ENCODE data around the gene LRRC61.

LRRC61 gene

GRCh38 chr7:150330211-150330885 lies 7.2 kb downstream of the LRRC61 start:
- no peak for DNase-seq (ENCODE audit: low read depth in 2 of 2)

DNA sequence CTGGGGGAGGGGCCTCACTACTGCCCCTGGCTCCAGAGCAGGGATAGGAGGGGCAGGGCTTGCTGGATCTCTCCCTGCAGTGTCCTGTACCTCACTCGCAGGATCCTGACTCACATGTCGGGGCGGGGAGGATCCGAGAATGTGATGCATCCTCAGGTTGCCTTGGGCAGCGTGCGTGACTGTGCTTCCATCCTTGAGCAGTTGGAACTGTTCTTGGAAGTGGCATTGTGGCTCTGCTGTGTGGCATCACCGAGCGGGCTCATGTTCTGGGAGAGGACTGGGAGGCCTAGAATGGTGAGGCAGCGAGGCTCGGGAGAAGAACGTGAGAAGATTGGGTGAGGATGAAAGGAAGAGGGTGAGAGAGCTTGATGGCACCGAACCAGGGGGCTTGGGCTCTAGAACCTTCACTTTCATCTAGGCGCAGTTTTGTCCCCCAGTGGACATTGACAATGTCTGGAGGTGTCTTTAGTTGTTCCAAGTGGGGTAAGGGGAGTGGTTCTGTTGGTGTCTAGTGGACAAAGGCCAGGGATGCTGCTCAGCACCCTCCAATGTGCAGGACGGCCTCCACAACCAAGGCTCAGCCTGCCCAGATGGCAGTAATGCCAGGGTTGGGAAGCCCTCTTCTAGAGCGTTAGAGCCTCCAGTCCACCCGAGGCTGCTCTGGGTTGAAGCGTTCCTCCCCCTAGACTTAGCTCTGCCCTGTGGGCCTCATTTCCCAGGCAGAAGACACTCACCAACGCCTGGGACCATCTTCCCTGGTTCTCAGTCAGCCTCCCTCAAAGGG lies 9.9 kb downstream of the LRRC61 start:
- DNase-seq (ENCODE audit: low read depth in 2 of 2) = no peak

GRCh38 chr7:150333659-150334058 lies 10.5 kb downstream of the LRRC61 start:
- DNase-seq (ENCODE audit: low read depth in 2 of 2) = no peak

DNA sequence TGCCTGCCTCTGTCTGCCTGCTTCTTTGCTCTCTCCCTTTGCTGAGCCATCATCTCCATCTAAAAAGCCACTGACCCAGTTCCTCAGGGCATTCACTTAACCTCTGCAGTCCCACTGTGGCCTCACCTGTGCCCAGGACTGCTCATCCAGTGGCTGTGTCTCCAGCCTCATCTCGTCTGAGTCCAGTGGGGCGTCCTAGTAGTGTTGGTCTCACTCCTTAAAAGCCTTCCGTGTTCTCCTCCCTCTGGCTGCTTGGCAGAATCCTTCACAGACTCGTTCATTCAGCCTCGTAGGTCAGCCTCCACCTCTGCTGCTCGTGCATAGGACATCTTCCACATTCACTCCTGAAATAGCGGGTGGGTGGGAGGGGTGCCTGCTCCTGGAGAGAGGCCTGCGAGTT lies 11.0 kb downstream of the LRRC61 start:
- DNase-seq (ENCODE audit: low read depth in 2 of 2) = no peak

- DNase-seq (ENCODE audit: low read depth in 2 of 2) = no peak
Measured at GRCh38 chr7:150335108-150335773, 12.1 kb downstream of the LRRC61 start.

DNA sequence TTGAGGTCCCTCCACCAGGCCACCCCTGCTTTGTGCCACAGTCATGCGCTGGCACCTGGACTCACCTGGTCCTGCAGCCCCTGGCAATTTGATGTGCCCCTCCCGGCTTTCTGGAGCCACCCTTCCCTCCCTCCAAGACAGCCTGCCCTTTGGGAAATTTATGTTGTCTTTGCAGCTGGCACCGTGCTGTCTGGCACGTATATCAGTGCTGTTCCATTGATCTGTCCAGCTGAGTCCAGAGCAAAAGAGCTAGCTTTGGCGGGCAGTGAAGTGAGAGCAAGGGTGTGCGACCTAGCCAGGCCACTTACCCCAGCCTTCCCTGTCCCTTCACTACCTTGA lies 12.6 kb downstream of the LRRC61 start:
- no peak for DNase-seq (ENCODE audit: low read depth in 2 of 2)

- DNase-seq (ENCODE audit: low read depth in 2 of 2) = no peak
Measured at GRCh38 chr7:150336746-150337145, 13.6 kb downstream of the LRRC61 start.

DNA sequence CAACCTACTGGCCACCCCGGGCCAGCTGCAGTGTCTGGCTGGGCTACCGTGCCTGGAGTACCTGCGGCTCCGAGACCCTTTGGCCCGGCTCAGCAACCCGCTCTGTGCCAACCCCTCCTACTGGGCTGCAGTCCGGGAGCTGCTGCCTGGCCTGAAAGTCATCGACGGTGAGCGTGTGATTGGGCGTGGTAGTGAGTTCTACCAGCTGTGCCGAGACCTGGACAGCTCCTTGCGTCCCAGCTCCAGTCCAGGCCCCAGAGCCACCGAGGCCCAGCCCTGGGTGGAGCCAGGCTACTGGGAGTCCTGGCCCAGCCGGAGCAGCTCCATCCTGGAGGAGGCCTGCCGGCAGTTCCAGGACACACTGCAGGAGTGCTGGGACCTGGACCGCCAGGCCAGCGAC lies 14.0 kb downstream of the LRRC61 start:
- DNase-seq (ENCODE audit: low read depth in 2 of 2) = no peak

DNA sequence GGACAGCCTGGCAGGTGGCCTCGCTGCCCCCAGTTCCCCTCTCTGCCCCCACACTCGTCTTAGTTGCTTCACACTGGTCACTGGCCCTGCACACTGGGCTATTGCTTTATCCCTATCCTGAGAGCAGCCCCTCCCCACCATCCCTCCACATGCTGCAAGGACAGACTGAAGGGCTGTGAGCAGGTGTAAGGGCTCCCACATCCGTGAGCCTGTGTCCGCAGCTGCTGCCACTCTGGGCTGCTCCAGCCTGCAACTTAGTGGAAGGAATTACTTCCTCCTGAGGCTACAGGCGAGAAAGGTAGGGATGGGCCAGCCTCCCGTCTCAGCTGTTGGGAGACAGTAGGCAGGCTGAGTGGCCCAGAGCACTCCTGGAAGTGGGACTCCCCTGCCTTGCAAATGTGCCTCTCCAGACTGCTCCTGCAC lies 14.5 kb downstream of the LRRC61 start:
- DNase-seq (ENCODE audit: low read depth in 2 of 2) = no peak

DNA sequence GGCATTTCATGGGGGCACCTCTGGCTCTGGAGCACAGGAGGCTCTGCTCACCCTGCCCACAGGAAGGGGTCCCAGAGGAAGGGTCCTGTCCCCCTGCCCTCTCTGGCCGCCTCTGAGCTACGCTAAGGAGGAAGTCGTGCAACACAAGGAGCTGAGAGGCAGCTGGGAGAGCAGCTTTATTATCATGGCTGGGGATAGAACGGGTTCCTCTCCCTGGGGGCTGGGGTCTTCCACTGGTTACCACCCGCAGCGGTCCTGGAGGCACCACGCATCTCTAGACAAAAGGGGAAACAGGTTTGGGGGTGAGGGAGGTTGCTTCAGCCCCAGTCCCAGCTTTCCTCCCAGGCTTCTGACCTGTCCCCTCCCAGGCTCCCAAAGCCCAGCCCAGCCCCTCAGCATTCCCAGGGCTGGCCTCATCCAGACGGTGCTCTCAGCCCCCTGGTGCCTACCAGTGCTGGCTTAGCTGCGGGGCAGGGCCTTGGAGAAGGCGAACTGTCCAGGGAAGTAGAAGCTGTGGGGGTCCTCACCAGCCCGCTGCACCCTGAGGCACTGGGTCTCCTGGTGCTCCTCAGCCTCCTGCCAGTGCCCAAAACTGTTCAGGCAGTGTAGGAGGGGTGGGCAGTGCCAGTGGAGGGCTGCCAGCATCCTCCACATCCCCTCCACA lies 15.1 kb downstream of the LRRC61 start:
- DNase-seq (ENCODE audit: low read depth in 2 of 2) = no peak

- DNase-seq (ENCODE audit: low read depth in 2 of 2) = no peak
Measured at GRCh38 chr7:150339409-150339809, 16.3 kb downstream of the LRRC61 start.

DNA sequence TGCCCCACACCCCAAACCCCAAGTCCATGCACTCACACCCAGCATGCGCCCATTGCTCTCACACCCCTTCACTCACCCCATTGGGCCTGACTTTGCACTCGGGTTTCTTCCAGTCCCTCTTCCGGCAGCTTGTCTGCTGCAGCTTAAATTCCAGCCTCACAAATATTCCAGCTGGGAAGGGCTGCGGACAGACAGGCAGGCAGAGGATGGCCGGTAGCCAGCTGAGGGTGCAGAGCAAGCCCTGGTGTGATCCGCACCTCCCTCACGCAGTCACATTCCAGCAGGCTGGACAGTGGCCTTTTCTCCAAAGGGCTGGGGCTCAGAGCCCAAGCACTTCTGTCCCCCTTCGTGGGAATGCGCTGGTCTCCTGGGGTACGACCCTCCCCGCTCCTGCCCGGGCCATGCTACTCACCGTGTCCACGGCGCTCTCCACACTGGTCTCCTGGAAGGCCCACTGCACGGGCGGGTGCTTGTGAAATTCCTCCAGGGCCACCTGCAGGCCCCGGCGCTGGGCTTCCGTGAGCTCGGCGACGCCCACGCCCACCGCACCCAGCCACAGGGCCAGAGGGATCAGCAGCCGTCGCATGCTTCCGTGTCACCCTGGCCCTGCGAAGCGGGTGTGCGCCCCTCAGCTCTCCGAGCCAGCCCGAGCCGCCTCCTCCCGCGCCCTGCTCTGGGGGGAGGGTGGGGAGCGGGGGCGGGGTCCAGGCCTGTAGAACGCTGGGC lies 17.0 kb downstream of the LRRC61 start:
- no peak for DNase-seq (ENCODE audit: low read depth in 2 of 2)

DNA sequence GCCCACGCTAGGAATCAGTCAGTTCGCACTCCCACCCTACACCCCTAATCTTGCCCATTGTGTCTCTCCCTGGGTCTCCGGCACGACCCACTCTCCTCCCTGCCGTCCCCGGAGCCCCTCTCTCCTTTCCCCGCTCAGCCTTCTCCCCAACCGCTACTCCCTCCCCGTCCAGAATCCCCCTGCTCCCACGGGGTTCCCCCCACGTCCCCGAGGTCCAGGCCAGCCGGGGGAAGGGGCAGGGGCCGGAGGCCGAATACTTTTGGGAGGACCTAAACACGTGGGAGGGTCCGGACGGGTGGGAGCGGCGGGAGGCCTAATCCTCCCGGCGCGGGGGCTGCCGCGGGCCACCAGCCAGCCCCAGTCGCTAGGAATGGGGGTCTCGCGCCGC lies 17.7 kb downstream of the LRRC61 start:
- DNase-seq (ENCODE audit: low read depth in 2 of 2) = no peak

DNA sequence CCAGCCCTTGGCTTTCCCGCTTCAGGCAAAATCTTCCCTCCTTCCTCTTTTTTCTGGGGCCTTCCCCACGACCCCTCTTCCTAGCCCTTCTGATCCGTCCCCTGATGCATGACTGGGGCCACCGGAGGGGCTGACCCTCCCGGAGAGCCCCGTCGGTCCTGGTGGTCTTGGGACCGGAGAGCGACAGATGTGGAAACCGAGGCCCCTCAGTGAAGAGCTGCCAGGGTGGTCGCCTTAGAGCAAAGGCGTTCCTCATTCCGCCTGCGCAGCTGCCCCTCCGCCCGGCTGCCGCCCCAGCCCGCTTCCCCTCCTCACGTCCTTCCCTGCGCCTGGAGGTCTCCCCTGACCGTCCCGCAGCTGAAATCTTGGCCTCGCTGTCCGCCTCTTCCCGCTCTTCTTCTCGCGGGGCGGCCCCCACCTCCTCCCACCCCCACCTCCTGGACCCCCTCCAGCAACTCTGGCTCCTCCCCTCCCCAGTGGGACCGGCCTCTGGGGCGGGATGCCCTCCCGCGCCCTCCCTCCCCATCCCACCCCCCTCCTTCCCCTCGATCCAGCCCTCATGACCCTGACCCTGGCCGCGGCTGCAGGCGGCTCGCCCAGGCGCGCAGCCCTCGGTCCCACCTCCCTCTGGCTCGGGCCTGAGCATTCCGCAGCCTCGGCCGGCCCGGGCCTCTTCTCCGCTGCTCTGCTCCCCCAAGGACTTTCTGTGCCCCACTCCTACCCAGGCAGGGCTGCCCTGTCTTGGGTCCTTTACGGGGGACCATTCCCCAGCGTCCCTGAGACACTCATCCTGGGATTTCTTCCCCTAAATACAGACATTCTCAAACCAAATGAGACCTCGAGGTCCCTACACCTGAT lies 18.3 kb downstream of the LRRC61 start, which contains the start of gene RARRES2:
Gene RARRES2 (minus strand): TSS at position 367 of the 858 bp plus-strand sequence. CDS start 1,020 bp downstream, outside the sequence.
- no peak for DNase-seq (ENCODE audit: low read depth in 2 of 2)

DNA sequence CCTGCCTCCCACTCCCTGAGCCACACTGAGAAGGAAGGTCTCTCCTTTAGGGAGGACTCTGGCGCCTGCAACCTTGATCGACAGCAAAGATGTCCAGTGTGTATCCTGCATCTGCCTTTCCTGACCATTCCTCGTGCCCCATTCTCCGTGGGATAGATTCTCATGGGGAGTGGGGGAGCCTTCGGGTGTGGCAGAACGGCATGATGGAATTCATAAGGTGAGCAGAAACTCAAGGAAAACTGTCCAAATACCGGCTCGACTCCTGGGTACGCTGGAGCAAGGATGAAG lies 18.9 kb downstream of the LRRC61 start:
- DNase-seq (ENCODE audit: low read depth in 2 of 2) = no peak

GRCh38 chr7:150343225-150343624 lies 20.1 kb downstream of the LRRC61 start:
- DNase-seq (ENCODE audit: low read depth in 2 of 2) = no peak

DNA sequence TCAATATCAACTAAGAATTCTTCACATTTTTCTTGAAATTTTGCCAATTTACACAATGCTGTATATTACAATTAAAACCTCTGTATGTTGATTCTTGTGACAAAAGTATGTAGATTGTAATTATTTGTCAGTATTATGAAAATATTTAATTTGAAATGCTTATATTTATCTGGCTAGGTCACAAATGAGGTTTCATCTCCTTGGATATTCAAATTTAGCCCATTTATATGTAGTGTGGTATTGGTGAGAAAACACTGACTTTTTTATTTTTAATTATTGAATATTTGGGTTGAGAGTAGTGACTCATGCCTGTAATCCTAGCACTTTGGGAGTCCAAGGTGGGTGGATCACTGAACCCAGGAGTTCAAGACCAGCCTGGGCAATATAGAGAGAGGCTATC lies 21.1 kb downstream of the LRRC61 start:
- no peak for DNase-seq (ENCODE audit: low read depth in 2 of 2)

DNA sequence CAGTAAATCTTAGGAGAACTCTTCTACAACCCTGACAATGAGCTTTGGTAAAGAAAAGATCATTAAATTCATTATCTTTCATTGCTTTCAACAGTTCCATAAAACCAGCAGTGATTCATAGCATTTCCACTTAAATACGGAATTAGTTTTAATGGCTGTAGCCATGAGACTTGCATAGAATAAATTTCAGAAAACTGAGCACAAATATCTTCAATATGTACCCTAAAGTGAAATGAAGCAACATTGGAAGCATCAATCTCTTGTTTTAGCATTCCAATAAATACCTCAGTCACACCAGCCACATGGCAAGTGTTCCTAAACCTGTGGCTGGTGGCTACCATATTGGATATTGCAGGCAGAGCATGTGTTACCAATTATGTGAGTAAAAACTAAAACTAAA lies 21.9 kb downstream of the LRRC61 start:
- DNase-seq (ENCODE audit: low read depth in 2 of 2) = no peak

DNA sequence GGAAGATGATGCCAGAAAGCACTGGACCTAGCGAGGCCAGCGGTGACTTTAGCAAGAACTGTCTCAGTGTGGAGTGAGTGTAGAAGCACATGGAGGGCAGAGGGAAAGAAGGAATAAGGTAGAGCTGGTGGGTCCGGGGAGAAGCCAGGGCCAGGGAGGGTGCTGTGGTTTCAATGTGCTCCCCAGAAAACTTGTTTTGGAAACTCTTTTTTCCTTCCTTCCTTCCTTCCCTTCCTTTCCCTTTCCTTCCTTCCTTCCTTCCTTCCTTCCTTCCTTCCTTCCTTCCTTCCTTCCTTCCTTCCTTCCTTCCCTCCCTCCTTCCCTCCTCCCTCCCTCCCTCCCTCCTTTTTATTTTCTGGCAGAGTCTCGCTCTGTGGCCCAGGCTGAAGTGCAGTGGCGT lies 23.8 kb downstream of the LRRC61 start:
- DNase-seq (ENCODE audit: low read depth in 2 of 2) = no peak

DNA sequence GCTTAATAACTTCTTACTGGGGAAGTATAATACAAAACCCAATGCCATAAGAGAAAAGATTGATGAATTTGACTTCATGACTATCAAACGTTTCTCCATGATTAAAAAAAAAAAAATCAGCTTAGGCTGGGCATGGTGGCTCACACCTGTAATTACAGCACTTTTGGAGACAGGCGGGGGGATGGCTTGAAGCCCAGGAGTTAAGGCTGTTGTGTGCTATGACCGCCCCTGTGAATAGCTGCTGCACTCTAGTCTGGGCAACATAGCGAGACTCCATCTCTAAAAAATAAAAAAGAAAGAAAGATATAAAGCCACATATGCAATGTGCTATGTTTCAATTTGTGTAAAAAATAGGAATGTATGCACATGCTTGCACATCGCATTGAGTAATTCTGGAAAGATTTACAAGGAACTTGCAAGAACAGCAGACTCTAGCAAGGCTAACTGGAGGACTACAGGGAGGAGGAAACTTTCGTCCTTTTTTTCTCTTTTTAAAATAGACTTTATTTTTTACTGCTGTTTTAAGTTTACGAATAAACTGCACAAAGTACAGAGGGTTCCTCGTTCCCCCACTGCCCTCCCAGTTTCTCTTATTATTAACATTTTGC lies 28.5 kb downstream of the LRRC61 start:
- no peak for DNase-seq (ENCODE audit: low read depth in 2 of 2)

- no peak for DNase-seq (ENCODE audit: low read depth in 2 of 2)
Measured at GRCh38 chr7:150355666-150356059, 32.5 kb downstream of the LRRC61 start.

Measured in stimulated activated CD8-positive, alpha-beta memory T cell treated with anti-CD3 and anti-CD28 coated beads, Interleukin-2, amount 100 ng/mL, for 1 hour (primary cell).